ENCODE measurements around the gene SLC47A1. TPM values are rescaled to one million over a fixed set of nuclear protein-coding genes. Genes with fewer than 3 reads are reported as not detected.

The SLC47A1 gene
- total and polyA plus RNA-seq, 2 of the 13 experiments (the other 11 are each of a cell fraction or from before 2014, with no cell fraction given) = 42.1 to 67.5 TPM

GRCh38 chr17:19507775-19508576 is 25.7 kb upstream of the SLC47A1 start (continued):
- TF ChIP-seq ARID4A (CRISPR knock-in tag; IDR thresholded peaks at IDR 0.05; ENCODE audit: borderline replicate concordance) = peak; percentile 79; the same call in 1 of the 2 replicates
- TF ChIP-seq ZNF713 (CRISPR knock-in tag; IDR thresholded peaks at IDR 0.05) = no peak
- TF ChIP-seq NR2F2 (IDR thresholded peaks at IDR 0.05; ENCODE audit: borderline replicate concordance, low read depth) = 0 out of 2 replicates have a peak, but pooled peaks have one; percentile 30
- no peak for TF ChIP-seq LBX2 (CRISPR knock-in tag; IDR thresholded peaks at IDR 0.05; ENCODE audit: borderline replicate concordance)
- TF ChIP-seq SIX1 (CRISPR knock-in tag; IDR thresholded peaks at IDR 0.05; ENCODE audit: borderline replicate concordance) = peak; percentile 13; the same call in 1 of the 2 replicates
- no peak for TF ChIP-seq FOXP1 (IDR thresholded peaks at IDR 0.05)
- 0 out of 2 replicates have a peak, but pooled peaks have one; percentile 27 for TF ChIP-seq FOXP1 (CRISPR knock-in tag; IDR thresholded peaks at IDR 0.05)
- TF ChIP-seq CREB1 (IDR thresholded peaks at IDR 0.05) = no peak
- TF ChIP-seq CREB1 (CRISPR knock-in tag; IDR thresholded peaks at IDR 0.05) = peak; percentile 65
- TF ChIP-seq SRY (CRISPR knock-in tag; IDR thresholded peaks at IDR 0.05) = no peak
- peak in 1 of 2 experiments; percentile 78; a peak in 1 of 4 replicates for TF ChIP-seq KLF16 (CRISPR knock-in tag; IDR thresholded peaks at IDR 0.05)
- no peak for TF ChIP-seq SMARCC2 (IDR thresholded peaks at IDR 0.05)
- no peak for TF ChIP-seq ZFP36L2 (CRISPR knock-in tag; IDR thresholded peaks at IDR 0.05)
- TF ChIP-seq ZNF350 (CRISPR knock-in tag; IDR thresholded peaks at IDR 0.05; ENCODE audit: borderline replicate concordance, low read depth) = peak; percentile 89; the same call in 1 of the 2 replicates
- TF ChIP-seq DDIT3 (CRISPR knock-in tag; IDR thresholded peaks at IDR 0.05) = 0 out of 2 replicates have a peak, but pooled peaks have one; percentile 62
- TF ChIP-seq HMGA1 (CRISPR knock-in tag; conservative IDR thresholded peaks at IDR 0.05) = no peak
- TF ChIP-seq YEATS4 (CRISPR knock-in tag; IDR thresholded peaks at IDR 0.05; ENCODE audit: borderline replicate concordance) = peak; percentile 66
- no peak for TF ChIP-seq NFE2L2 (IDR thresholded peaks at IDR 0.05; ENCODE audit: low read length)
